Muscle of leg (tissue), 11 donors: ENCODE measurements around the gene QSOX2. TPM values are rescaled to one million over a fixed set of nuclear protein-coding genes. Genes with fewer than 3 reads are reported as not detected.

Source experiments
- DNase-seq: peaks from one replicate; pipeline ENCODE4 v3.0.0; 2013
- H3K27ac ChIP-seq: one replicate; pipeline ENCODE4 v1.5.1; 2013; ENCODE audit warnings: mild to moderate bottlenecking, low read length, control low read depth
- H3K27me3 ChIP-seq: one replicate; pipeline ENCODE4 v1.6.1; 2013; ENCODE audit warnings: low read length; ENCODE audit not compliant: control insufficient read depth, insufficient read depth
- H3K36me3 ChIP-seq: one replicate; pipeline ENCODE4 v1.6.1; 2013; ENCODE audit warnings: low read length; ENCODE audit not compliant: control insufficient read depth, insufficient read depth
- H3K4me1 ChIP-seq: one replicate; pipeline ENCODE4 v1.6.1; 2013; ENCODE audit warnings: low read length; ENCODE audit not compliant: control insufficient read depth, insufficient read depth
- H3K4me3 ChIP-seq: one replicate; pipeline ENCODE4 v1.5.1; 2013; ENCODE audit warnings: low read length, control low read depth
- H3K9me3 ChIP-seq: replicated peaks from 2 replicates; pipeline ENCODE4 v1.6.1; 2013; ENCODE audit warnings: low read depth, low read length; ENCODE audit not compliant: control insufficient read depth
- WGBS: methylation state at CpG from one replicate; pipeline ENCODE4 v1.1.5; 2013; ENCODE audit warnings: missing lambda C conversion rate; ENCODE audit not compliant: insufficient coverage; 5-methylcytosine and 5-hydroxymethylcytosine counted together
- polyA plus RNA-seq, 8 donors: library from polyadenylated mRNA; unstranded; fragments of 120-200 nt; gene quantifications; one replicate each; pipeline versions ENCODE4 v1.2.1 to v1.2.3, GENCODE V29; 2013; ENCODE audit warnings: inconsistent platforms in 1 of 8, low replicate concordance in 1 of 8; ENCODE audit not compliant: insufficient read length in 8 of 8, insufficient read depth in 1 of 8
- total RNA-seq: library from RNA; stranded (reverse); fragments of 120-200 nt; gene quantifications from one replicate; pipeline ENCODE4 v1.2.4, GENCODE V29; 2013

Gene QSOX2
- total and polyA plus RNA-seq, 9 donors, result 4.1 to 11.8 (median 8.5) TPM

GRCh38 chr9:136211006-136211405 is 34.6 kb downstream of the QSOX2 start:
- no peaks in the 10 kb centered on the region for H3K9me3 ChIP-seq
- no peaks in the 10 kb centered on the region for H3K27me3 ChIP-seq
- 84% methylated on average over 15 of the region's 15 CpGs for WGBS
- H3K4me1 ChIP-seq, result no peaks in the 10 kb centered on the region
- no peak overlapping the region for H3K27ac ChIP-seq
- H3K4me3 ChIP-seq, result no peak overlapping the region
- DNase-seq, result no peak
- H3K36me3 ChIP-seq, result peaks cover 47% of the 10 kb centered on the region

- 92% methylated on average over 11 of the region's 16 CpGs for WGBS
Observed at GRCh38 chr9:136210276-136210675, 35.3 kb downstream of the QSOX2 start.

GRCh38 chr9:136209786-136210185 is 35.8 kb downstream of the QSOX2 start:
- Histone ChIP-seq H3K4me1 (no peaks in the 10 kb centered on the region), H3K9me3 (no peaks in the 10 kb centered on the region), H3K4me3 (no peak overlapping the region), H3K27me3 (peaks cover 7% of the 10 kb centered on the region), H3K27ac (no peak overlapping the region), H3K36me3 (peaks cover 39% of the 10 kb centered on the region)
- DNase-seq, result no peak
- 78% methylated on average over 17 of the region's 17 CpGs for WGBS

More at GRCh38 chr9:136210276-136210675, 35.3 kb downstream of the QSOX2 start:
- Histone ChIP-seq H3K27ac (no peak overlapping the region), H3K4me3 (no peak overlapping the region), H3K36me3 (peaks cover 43% of the 10 kb centered on the region), H3K4me1 (no peaks in the 10 kb centered on the region), H3K9me3 (no peaks in the 10 kb centered on the region), H3K27me3 (peaks cover 4% of the 10 kb centered on the region)
- DNase-seq, result no peak

GRCh38 chr9:136209232-136209631 is 36.4 kb downstream of the QSOX2 start:
- no peak for DNase-seq
- Histone ChIP-seq H3K36me3 (peaks cover 34% of the 10 kb centered on the region), H3K4me1 (no peaks in the 10 kb centered on the region), H3K4me3 (no peak overlapping the region), H3K9me3 (no peaks in the 10 kb centered on the region), H3K27ac (no peak overlapping the region), H3K27me3 (peaks cover 13% of the 10 kb centered on the region)
- WGBS, result 79% methylated on average over 12 of the region's 17 CpGs

- DNase-seq, result no peak
- peaks cover 28% of the 10 kb centered on the region for H3K36me3 ChIP-seq
- 75% methylated on average over 16 of the region's 17 CpGs for WGBS
Observed at GRCh38 chr9:136208675-136209074, 36.9 kb downstream of the QSOX2 start.

GRCh38 chr9:136207616-136208015 is 38.0 kb downstream of the QSOX2 start:
- no peak overlapping the region for H3K27ac ChIP-seq
- no peak for DNase-seq
- 77% methylated on average over 5 of the region's 9 CpGs for WGBS
- H3K4me1 ChIP-seq, result no peaks in the 10 kb centered on the region
- H3K27me3 ChIP-seq, result peaks cover 27% of the 10 kb centered on the region
- no peak overlapping the region for H3K4me3 ChIP-seq
- H3K36me3 ChIP-seq, result peaks cover 23% of the 10 kb centered on the region
- no peaks in the 10 kb centered on the region for H3K9me3 ChIP-seq

More at GRCh38 chr9:136208675-136209074, 36.9 kb downstream of the QSOX2 start:
- Histone ChIP-seq H3K27ac (no peak overlapping the region), H3K4me1 (no peaks in the 10 kb centered on the region), H3K4me3 (no peak overlapping the region), H3K9me3 (no peaks in the 10 kb centered on the region), H3K27me3 (peaks cover 18% of the 10 kb centered on the region)

- H3K27me3 ChIP-seq, result peaks cover 35% of the 10 kb centered on the region
- WGBS, result 45% methylated on average over 10 of the region's 16 CpGs
- H3K36me3 ChIP-seq, result peaks cover 21% of the 10 kb centered on the region
- no peak overlapping the region for H3K27ac ChIP-seq
- DNase-seq, result no peak
- no peaks in the 10 kb centered on the region for H3K9me3 ChIP-seq
- H3K4me1 ChIP-seq, result no peaks in the 10 kb centered on the region
- H3K4me3 ChIP-seq, result no peak overlapping the region
Observed at GRCh38 chr9:136206602-136207275, 38.9 kb downstream of the QSOX2 start.

- Histone ChIP-seq H3K27me3 (peaks cover 46% of the 10 kb centered on the region), H3K4me3 (no peak overlapping the region), H3K4me1 (no peaks in the 10 kb centered on the region), H3K36me3 (peaks cover 12% of the 10 kb centered on the region), H3K9me3 (no peaks in the 10 kb centered on the region), H3K27ac (no peak overlapping the region)
- no peak for DNase-seq
- 59% methylated on average over 5 of the region's 5 CpGs for WGBS
Observed at GRCh38 chr9:136205707-136205992, 40.0 kb downstream of the QSOX2 start.

- peak; percentile 37 for DNase-seq
- 4% methylated on average over 66 of the region's 70 CpGs for WGBS
Observed at GRCh38 chr9:136204838-136205706, 40.5 kb downstream of the QSOX2 start, which contains the start of gene LHX3. TSS of gene LHX3 (minus strand) at chr9:136205128. CDS start at chr9:136205012, 116 bp downstream.

GRCh38 chr9:136204145-136204805 is 41.3 kb downstream of the QSOX2 start:
- Histone ChIP-seq H3K4me3 (no peak overlapping the region), H3K27ac (no peak overlapping the region), H3K4me1 (no peaks in the 10 kb centered on the region), H3K9me3 (no peaks in the 10 kb centered on the region), H3K36me3 (peaks cover 12% of the 10 kb centered on the region), H3K27me3 (peaks cover 59% of the 10 kb centered on the region)
- 46% methylated on average over 20 of the region's 25 CpGs for WGBS
- no peak for DNase-seq

More at GRCh38 chr9:136204838-136205706, 40.5 kb downstream of the QSOX2 start, which contains the start of gene LHX3:
- peaks cover 12% of the 10 kb centered on the region for H3K36me3 ChIP-seq
- no peak within 1 kb of the TSS for H3K27ac ChIP-seq
- H3K9me3 ChIP-seq, result no peaks in the 10 kb centered on the region
- peaks cover 51% of the 10 kb centered on the region for H3K27me3 ChIP-seq
- no peak within 1 kb of the TSS for H3K4me3 ChIP-seq
- H3K4me1 ChIP-seq, result no peaks in the 10 kb centered on the region
